AG10803 (cell line): Measurements from ENCODE around the gene FAM200A.
A peak's percentile ranks its signal among the peaks of the same experiment; 100 is the strongest.

Source experiments
- DNase-seq: peaks from one replicate; pipeline ENCODE4 v3.0.0; 2010; ENCODE audit warnings: low read depth
- H3K4me3 ChIP-seq: 2 replicates; pipeline ENCODE4 v1.5.1; 2011; ENCODE audit warnings: mild to moderate bottlenecking, low read length, control low read depth
- TF ChIP-seq, protein P1 (sequence below): conservative IDR thresholded peaks from 2 replicates; pipeline ENCODE4 v1.5.1; 2011; ENCODE audit warnings: mild to moderate bottlenecking, low read length, control low read depth, inconsistent platforms

FAM200A gene

DNA sequence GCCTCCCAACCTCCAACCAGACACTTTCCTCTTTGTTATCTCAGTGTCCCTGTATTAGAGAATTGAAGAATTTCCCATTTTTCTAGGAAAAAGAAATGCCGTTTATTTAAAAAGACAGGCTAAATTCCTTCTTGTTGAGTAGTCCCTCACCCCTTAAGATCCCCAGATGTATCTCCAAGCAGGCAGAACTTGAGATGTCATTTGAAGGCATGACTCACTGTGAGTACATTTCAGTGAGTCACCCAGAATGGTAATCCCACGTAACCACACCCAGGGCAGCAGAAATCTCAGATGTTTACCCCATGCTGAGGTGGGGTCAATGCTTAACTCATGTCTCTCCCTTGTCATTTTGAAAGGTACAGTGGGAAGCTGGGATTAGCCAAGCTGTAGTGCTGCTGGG, 10.9 kb upstream of the FAM200A start:
- TF ChIP-seq, protein P1, sequence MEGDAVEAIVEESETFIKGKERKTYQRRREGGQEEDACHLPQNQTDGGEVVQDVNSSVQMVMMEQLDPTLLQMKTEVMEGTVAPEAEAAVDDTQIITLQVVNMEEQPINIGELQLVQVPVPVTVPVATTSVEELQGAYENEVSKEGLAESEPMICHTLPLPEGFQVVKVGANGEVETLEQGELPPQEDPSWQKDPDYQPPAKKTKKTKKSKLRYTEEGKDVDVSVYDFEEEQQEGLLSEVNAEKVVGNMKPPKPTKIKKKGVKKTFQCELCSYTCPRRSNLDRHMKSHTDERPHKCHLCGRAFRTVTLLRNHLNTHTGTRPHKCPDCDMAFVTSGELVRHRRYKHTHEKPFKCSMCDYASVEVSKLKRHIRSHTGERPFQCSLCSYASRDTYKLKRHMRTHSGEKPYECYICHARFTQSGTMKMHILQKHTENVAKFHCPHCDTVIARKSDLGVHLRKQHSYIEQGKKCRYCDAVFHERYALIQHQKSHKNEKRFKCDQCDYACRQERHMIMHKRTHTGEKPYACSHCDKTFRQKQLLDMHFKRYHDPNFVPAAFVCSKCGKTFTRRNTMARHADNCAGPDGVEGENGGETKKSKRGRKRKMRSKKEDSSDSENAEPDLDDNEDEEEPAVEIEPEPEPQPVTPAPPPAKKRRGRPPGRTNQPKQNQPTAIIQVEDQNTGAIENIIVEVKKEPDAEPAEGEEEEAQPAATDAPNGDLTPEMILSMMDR, result no peak
- peak; percentile 99 for DNase-seq
- H3K4me3 ChIP-seq, result peak overlapping the region; percentile 25

DNA sequence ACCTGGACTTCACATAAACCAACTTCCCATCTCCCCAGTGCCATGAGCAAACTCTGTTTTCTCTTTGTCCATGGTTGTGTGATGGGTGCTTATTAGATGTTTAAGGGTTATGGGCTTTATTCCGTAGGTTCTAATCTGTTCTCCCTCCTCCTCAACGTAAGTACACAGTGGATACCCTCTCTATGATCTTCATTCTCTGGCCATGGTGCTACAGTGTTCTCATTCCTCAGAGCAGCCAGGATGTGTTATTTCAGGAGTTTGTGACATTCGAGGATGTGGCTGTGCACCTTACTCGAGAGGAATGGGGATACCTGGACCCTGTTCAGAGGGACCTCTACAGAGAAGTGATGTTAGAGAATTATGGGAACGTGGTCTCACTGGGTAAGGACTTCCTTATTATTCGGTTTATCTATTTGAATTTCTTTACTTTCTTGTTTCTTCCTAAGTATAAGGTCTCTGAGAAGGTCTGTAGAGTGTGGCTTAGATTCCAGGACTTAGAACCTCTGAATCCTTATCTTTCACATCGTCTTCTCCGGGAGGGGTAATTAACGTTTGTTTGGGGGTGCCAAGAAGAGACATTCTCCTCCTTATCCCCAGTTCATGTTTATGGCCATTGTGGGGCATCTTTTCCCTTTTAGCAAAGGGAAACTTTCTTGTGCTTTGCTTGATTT, 10.3 kb upstream of the FAM200A start:
- peak overlapping the region; percentile 25 for H3K4me3 ChIP-seq
- no peak for DNase-seq
- TF ChIP-seq, protein P1, result no peak

DNA sequence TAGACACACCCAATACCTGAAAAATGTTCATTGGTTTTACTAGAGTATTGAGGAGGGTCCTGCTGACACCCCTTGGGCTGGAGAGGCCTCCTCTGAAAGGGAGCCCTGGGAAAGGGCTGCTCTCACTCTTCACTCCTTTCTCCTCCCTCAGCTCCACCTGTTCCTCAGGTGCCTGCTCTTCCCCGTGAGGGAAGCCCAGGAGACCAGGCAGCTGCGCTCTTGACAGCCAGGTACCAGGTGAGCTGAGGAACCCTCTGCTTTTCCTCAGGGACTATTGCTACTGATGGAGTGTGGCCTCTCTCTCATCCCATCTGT, 9.8 kb upstream of the FAM200A start:
- TF ChIP-seq, protein P1, result no peak
- no peak for DNase-seq
- H3K4me3 ChIP-seq, result no peak overlapping the region

DNA sequence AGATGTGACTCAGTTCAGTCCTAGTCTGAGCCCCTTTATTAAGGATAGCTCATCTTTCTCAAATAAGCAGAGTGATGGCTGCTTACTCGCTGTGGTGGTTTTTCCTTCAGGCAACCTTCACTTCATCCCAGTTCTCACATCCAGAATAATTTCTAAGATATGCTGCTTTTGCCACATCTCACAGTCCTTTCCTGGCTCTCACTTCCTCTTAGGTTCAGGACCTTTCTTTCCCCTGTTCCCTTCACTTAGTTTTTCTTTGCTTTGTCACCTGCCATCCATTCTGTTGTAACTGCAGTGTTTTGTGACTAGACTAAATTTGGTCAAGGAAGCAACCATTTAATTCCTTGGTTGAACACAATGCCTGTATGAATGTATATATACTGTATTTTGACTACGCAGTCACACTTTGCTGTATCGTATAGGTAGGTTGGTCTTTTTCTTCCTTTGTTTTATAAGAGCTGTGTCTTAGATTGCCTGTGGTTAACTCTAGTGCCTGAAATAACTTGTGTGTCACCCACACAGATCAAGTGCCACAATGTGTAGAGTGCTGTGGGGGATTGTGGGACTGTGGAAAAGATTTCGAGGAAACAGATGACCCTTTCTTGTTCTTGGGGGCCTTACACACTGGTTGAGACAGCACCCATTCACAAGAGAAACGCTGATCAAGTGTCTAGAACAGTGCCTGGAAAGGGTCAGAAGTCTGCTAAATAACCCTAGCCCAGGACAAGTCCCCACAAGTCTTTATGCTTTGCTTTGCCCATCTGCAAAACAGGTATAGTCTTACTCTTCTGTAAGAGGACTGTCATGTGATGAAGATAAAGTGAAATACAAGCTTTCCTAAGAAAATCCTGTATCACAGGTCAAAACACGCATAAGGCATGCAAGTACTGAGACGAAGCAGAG, 9.2 kb upstream of the FAM200A start:
- DNase-seq, result no peak
- TF ChIP-seq, protein P1, result no peak
- H3K4me3 ChIP-seq, result no peak overlapping the region

DNA sequence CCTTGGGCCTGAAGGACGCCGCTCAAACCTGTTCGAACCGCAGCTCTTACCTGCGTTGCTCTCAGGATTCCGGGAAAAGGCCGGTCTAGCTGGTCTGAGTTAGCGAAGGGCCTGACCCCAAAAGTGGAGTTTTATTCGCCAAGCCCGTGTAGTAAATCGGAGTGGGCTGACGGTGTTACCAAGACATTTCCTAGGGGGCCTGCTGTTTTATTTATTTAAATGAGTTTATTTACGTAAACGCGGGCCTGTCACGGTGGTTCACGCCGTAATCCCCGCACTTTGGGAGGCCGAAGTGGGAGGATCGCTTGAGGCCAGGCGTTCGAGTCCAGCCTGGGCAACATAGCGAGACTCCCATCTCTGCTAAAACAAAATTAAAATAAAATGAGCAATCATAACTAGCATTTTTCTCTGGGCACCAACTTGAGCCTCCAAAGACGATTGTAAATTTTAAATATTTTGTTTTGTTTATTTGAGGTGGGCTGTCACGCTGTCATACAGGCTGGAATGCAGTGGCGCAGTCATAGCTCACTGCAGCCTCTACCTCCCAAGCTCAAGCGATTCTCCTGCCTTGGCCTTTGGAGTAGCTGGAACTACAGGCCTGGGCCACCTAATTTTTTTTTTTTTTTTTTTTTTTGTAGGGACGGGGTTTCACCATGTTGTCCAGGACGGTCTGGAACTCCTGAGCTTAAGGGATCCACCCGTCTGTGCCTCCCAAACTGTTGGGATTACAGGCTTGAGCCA, 7.4 kb upstream of the FAM200A start:
- peak overlapping the region; percentile 91 for H3K4me3 ChIP-seq
- TF ChIP-seq, protein P1, result no peak
- DNase-seq, result peak; percentile 36

DNA sequence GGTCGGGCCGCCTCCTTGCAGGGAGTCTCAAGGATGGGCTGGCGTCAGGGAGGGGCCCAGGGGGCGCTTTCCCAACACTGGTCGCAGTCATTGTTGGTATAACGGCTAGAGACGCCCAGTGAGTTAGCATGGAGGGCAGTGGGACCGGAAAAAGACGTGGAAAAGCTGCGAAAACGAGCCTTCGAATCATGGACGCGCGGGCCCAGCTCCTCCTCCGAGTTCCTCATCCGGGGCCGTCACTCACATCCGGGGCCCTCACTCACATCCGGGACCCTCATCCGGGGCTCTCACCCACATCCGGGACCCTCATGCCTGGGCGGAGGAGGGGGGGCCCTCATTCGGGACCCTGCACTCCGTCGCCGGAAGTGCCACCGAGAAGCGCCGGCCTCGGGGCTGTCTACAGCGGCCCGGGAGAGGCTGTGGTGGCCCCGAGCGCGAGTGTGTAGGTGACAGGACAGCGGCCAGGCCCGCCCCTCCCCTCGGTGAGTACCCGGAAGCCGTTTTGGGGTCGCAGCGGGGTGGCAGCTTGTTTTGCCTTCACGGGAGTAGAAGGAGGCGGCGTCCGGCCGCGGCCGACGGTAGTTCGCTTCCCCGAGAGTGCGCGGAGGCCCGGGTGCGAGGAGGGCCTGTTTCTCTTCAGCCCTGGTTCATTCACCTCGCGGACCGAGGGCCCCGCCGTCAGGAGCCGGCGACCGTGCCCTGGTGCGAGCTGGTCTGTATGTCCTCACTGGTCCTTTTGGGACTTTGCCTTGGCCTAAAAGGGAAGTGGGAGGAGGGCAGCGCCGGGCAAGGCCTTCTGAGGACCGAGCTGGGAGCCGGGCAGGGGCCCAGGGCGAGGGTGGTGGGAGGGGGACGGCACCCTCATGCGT, 6.6 kb upstream of the FAM200A start, which contains the start of gene ZNF655:
ZNF655 (plus strand) TSS at position 337 of the 869 bp plus-strand sequence. CDS start 1,918 bp downstream, outside the sequence.
- TF ChIP-seq, protein P1, result no peak; the same call in 1 of the 2 replicates
- H3K4me3 ChIP-seq, result peak within 1 kb of the TSS; percentile 91
- peak; percentile 78 for DNase-seq
